MM.1S (cell line): ENCODE data around the gene FNDC1.

Experiments used
- EZH2 ChIP-seq: fragments of 300-600 bp; sonication (generic); optimal IDR thresholded peaks from 2 replicates; pipeline ENCODE3; 2017; ENCODE audit warnings: low read depth, mild to moderate bottlenecking, antibody characterized with exemption, low read length, mixed read lengths
- EZH2phosphoT487 ChIP-seq: fragments of 300-600 bp; sonication (generic); IDR thresholded peaks from 2 replicates; pipeline ENCODE4 v1.6.1; 2018; ENCODE audit warnings: antibody characterized with exemption, low read length
- TF ChIP-seq, protein P1 (sequence below): fragments of 300-600 bp; sonication (generic); IDR thresholded peaks from 2 replicates; pipeline ENCODE4 v1.5.1; 2016; ENCODE audit warnings: antibody characterized with exemption, low read length, mixed read lengths

DNA sequence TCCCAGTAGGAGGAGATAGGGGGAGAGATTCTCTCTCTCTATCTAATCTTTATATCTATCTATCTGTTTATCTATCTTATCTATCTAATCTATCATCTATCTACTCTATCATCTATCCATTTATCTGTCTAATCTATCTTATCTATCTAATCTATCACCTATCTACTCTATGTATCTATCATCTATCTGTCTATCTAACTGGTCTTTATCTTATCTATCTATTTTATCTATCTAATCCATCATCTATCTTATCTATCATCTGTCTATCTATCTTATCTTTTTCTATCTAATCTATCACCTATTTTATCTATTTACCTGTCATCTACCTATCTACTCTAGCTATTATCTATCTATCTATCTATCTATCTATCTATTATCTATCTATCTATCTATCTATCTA, 109.4 kb downstream of the FNDC1 start:
- TF ChIP-seq, protein P1, sequence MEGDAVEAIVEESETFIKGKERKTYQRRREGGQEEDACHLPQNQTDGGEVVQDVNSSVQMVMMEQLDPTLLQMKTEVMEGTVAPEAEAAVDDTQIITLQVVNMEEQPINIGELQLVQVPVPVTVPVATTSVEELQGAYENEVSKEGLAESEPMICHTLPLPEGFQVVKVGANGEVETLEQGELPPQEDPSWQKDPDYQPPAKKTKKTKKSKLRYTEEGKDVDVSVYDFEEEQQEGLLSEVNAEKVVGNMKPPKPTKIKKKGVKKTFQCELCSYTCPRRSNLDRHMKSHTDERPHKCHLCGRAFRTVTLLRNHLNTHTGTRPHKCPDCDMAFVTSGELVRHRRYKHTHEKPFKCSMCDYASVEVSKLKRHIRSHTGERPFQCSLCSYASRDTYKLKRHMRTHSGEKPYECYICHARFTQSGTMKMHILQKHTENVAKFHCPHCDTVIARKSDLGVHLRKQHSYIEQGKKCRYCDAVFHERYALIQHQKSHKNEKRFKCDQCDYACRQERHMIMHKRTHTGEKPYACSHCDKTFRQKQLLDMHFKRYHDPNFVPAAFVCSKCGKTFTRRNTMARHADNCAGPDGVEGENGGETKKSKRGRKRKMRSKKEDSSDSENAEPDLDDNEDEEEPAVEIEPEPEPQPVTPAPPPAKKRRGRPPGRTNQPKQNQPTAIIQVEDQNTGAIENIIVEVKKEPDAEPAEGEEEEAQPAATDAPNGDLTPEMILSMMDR: no peak
- TF ChIP-seq EZH2: no peak
- no peak for TF ChIP-seq EZH2phosphoT487
